Measurements from ENCODE around the gene LGI4.
"Not testable (repeated sequence)": the region's sequence is repeated elsewhere in the genome, so short reads cannot be mapped to it uniquely, and the experiment has no call there.

The LGI4 gene

GRCh38 chr19:35105047-35105410 is 29.8 kb downstream of the LGI4 start:
- no peak for DNase-seq

GRCh38 chr19:35104361-35104760 is 30.5 kb downstream of the LGI4 start:
- DNase-seq, result no peak

GRCh38 chr19:35103614-35104013 is 31.2 kb downstream of the LGI4 start:
- DNase-seq, result not testable (repeated sequence)

DNA sequence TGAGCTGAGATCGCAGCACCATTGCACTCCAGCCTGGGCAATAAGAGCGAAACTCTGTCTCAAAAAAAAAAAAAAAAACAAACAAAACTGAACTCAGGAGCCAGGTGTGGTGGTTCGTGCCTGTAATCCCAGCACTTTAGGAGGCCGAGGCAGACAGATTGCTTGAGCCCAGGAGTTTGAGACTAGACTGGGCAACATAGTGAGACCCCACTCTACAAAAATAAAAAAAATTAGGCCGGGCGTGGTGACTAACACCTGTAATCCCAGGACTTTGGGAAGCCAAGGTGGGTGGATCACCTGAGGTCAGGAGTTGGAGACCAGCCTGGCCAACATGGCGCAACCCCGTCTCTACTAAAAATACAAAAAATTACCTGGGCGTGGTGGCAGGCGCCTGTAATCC is 32.9 kb downstream of the LGI4 start:
- DNase-seq, result not testable (repeated sequence)

- DNase-seq, result no peak
Observed at GRCh38 chr19:35100588-35101533, 34.0 kb downstream of the LGI4 start.

DNA sequence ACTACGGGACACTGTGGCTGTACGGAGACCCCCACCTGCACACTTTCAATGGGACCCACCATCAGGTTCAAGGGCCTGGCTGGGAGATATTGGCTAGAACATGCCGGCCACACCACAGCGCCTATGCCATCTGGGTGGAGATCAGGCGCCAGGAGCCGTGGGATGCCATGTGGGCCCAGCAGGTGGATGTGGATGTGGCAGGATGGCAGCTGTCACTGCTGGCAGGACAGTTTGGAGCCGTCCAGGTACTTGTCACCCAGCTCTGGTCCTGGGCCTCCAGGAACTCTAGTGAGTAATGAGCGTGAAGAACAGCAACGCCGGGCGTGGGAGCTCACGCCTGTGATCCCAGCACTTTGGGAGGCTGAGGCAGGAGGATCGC is 35.0 kb downstream of the LGI4 start:
- no peak for DNase-seq

GRCh38 chr19:35099155-35099896 is 35.5 kb downstream of the LGI4 start:
- no peak for DNase-seq

- DNase-seq, result no peak
Observed at GRCh38 chr19:35098413-35099049, 36.3 kb downstream of the LGI4 start.

- no peak for DNase-seq
Observed at GRCh38 chr19:35095667-35096368, 39.0 kb downstream of the LGI4 start.

DNA sequence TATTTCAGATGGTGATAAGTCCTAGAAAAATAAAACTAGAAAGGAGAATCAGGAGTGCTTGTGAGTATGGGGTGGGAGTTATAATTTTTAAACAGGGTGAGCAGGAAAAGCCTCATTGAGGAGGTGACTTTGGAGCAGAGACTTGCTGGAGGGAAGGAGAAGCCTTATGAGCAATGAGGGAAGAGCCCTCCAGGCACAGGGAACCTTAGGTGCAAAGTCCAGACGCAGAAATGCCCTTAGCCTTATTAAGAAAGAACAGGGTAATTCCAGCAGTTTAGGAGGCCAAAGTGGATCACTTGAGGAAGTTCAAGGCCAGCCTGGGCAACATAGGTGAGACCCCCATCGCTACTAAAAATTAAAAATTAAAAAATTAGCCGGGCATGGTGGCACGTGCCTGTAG is 40.2 kb downstream of the LGI4 start:
- no peak for DNase-seq

GRCh38 chr19:35093941-35094647 is 40.8 kb downstream of the LGI4 start:
- no peak for DNase-seq

GRCh38 chr19:35093430-35093829 is 41.4 kb downstream of the LGI4 start:
- DNase-seq, result no peak

GRCh38 chr19:35090506-35091214 is 44.2 kb downstream of the LGI4 start:
- DNase-seq, result peak; percentile 24

DNA sequence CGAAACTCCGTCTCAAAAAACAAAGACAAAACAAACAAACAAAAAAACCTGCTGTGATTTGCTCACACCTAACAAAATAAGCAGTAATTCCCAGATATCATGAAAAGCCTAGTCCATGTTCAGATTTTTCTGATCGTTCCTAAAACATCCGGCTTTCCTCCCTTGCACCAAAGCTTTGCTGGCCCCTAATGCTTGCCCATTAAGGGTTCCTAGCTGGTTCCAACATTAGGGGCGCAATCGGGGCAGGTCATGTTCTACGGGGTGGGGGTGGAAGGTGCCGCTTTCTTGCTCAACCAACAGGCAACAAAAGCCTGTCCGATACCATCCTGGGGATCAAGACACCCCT is 44.7 kb downstream of the LGI4 start:
- DNase-seq, result no peak

DNA sequence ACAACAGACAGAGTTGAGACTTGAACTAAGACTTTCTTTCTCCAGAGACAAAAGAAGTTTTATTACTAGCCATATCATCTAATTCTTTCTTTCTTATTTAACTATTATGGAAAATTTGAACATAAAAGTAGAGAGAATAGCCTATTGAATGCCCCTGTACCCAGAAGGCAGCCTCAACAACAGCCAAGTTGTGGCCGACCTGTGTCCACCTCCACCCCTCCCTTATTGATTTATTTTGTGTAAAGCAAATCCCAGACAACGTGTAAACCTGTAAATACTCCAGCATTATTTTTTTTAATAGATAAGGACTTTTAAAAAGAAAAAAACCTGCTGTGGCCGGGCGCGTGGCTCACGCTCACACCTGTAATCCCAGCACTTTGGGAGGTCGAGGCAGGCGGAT is 45.3 kb downstream of the LGI4 start:
- no peak for DNase-seq

- DNase-seq, result peak; percentile 80
Observed at GRCh38 chr19:35088131-35088913, 46.5 kb downstream of the LGI4 start.

- DNase-seq, result no peak
Observed at GRCh38 chr19:35087393-35087792, 47.5 kb downstream of the LGI4 start.

GRCh38 chr19:35086455-35086854 is 48.4 kb downstream of the LGI4 start:
- no peak for DNase-seq

DNA sequence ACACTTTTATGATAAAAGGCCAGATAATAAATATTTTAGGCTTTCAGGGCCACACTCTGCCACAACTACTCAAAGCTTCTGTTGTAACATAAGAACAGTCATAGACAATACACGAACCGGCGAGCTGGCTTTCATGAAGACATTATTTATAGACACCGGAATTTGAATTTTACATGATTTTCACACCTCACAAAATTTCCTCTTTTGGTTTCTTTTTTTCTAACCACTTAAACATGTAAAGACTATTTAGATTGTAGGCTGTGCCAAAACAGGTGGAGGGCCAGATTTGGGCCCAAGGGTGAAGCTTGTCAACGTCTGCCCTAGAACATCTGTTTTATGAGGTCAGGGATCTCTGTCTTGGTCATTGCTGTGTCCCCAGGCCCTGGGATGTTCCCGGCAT is 48.9 kb downstream of the LGI4 start:
- DNase-seq, result no peak

DNA sequence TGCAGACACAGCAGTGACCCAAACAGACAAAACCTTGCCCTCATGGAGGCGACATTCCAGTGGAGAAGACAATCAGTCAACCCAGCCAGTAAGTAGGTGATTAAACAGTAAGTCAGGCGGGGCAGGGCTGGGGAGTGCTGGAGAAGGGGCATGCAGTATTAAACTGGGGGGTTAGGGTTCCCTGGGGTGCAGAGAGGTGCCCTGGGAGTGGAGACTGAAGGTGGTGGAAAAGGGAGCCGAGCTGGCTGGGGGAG is 50.4 kb downstream of the LGI4 start:
- DNase-seq, result no peak
